Uterus (tissue), 4 donors: Measurements from ENCODE around the gene C19orf33. TPM values are rescaled to one million over a fixed set of nuclear protein-coding genes. Genes with fewer than 3 reads are reported as not detected.

ENCODE experiments used
- DNase-seq, 2 donors: peaks; one replicate each; pipeline ENCODE4 v3.0.0-alpha.2; 2019 to 2020
- H3K27ac ChIP-seq, 2 donors: fragments of 200-600 bp; sonication (generic); 1 replicate in 1 of 2; 2 replicates in 1 of 2; pipeline ENCODE4 v1.5.1; 2016 to 2018
- H3K27me3 ChIP-seq, 2 donors: fragments of 200-600 bp; sonication (generic); one replicate each; pipeline ENCODE4 v1.5.1; 2018 to 2019; ENCODE audit warnings: control low read depth in 1 of 2
- H3K36me3 ChIP-seq, 2 donors: fragments of 200-600 bp; sonication (generic); one replicate each; pipeline ENCODE4 v1.5.1; 2019; ENCODE audit warnings: control low read depth in 1 of 2
- H3K4me1 ChIP-seq, 2 donors: fragments of 200-600 bp; sonication (generic); one replicate each; pipeline ENCODE4 v1.5.1; 2018 to 2019; ENCODE audit warnings: control low read depth in 1 of 2
- H3K4me3 ChIP-seq, 2 donors: fragments of 200-600 bp; sonication (generic); 1 replicate in 1 of 2; 2 replicates in 1 of 2; pipeline ENCODE4 v1.5.1; 2018 to 2019; ENCODE audit warnings: mild to moderate bottlenecking in 1 of 2
- H3K9me3 ChIP-seq, 2 donors: fragments of 200-600 bp; sonication (generic); one replicate each; pipeline ENCODE4 v1.5.1; 2019; ENCODE audit warnings: control low read depth in 1 of 2
- POLR2A ChIP-seq, 2 donors: fragments of 450-650 bp; IDR thresholded peaks; one replicate each; pipeline ENCODE4 v1.6.1; 2016; ENCODE audit warnings: antibody characterized with exemption in 2 of 2, mild to moderate bottlenecking in 1 of 2, moderate library complexity in 1 of 2
- intact Hi-C: fragments of 100-400 bp; cut with DNase I; formaldehyde crosslinking; loops from one replicate; pipeline ENCODE4 v1.15.1; 2023; ENCODE audit warnings: low total_unique reads
- total RNA-seq, 4 donors: library from RNA; depleted of rRNA in 3 of 4; stranded (reverse); fragments of >200 nt in 3 of 4; gene quantifications; one replicate each; pipeline versions ENCODE4 v1.1.0 to v1.2.4, GENCODE V29; 2014 to 2023
- TF ChIP-seq, protein P1 (sequence below), 4 experiments: fragments of 200-600 bp in 2 of 4; fragments of 450-650 bp in 2 of 4; sonication (generic) in 2 of 4; IDR thresholded peaks; one replicate each; pipeline ENCODE4 v1.5.1; 2016 to 2019; ENCODE audit warnings: antibody characterized with exemption in 4 of 4, mild to moderate bottlenecking in 2 of 4, moderate library complexity in 1 of 4
- donor health status: DM: yes; HTN: yes; CAD: no.

Gene C19orf33
- total RNA-seq, 4 donors from 2014 or later: 2.9 to 15.3 (median 4.1) TPM; not detected in 1

- DNase-seq: peak; percentile 40 to 59
- intact Hi-C loops: loop anchor here (2.0 kb wide), 1 partner anchor 67 kb away; no protein-coding TSS in a partner anchor
- Histone ChIP-seq H3K27me3 (peaks cover 0 to 3% of the 10 kb centered on the region in 2 donors), H3K4me1 (peaks cover 0 to 14% of the 10 kb centered on the region in 2 donors), H3K4me3 (peak within 1 kb of the TSS; percentile 49 to 54), H3K36me3 (no peaks in the 10 kb centered on the region), H3K27ac (peak within 1 kb of the TSS; percentile 68 to 69), H3K9me3 (no peaks in the 10 kb centered on the region)
- TF ChIP-seq, protein P1, sequence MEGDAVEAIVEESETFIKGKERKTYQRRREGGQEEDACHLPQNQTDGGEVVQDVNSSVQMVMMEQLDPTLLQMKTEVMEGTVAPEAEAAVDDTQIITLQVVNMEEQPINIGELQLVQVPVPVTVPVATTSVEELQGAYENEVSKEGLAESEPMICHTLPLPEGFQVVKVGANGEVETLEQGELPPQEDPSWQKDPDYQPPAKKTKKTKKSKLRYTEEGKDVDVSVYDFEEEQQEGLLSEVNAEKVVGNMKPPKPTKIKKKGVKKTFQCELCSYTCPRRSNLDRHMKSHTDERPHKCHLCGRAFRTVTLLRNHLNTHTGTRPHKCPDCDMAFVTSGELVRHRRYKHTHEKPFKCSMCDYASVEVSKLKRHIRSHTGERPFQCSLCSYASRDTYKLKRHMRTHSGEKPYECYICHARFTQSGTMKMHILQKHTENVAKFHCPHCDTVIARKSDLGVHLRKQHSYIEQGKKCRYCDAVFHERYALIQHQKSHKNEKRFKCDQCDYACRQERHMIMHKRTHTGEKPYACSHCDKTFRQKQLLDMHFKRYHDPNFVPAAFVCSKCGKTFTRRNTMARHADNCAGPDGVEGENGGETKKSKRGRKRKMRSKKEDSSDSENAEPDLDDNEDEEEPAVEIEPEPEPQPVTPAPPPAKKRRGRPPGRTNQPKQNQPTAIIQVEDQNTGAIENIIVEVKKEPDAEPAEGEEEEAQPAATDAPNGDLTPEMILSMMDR (IDR thresholded peaks at IDR 0.05): no peak
- peak; percentile 36 to 41 for TF ChIP-seq POLR2A (IDR thresholded peaks at IDR 0.05)
Measured at GRCh38 chr19:38319421-38320258, 15.6 kb downstream of the C19orf33 start, which contains the start of gene KCNK6. KCNK6 (plus strand) TSS chr19:38319845; CDS start chr19:38319951, 106 bp downstream.

- H3K27ac ChIP-seq: peak overlapping the region; percentile 68 to 69
- intact Hi-C loops: loop anchor here (2.0 kb wide), 1 partner anchor 68 kb away; no protein-coding TSS in a partner anchor
- H3K27me3 ChIP-seq: no peaks in the 10 kb centered on the region
- H3K4me3 ChIP-seq: peak overlapping the region; percentile 49 to 54
- no peak for TF ChIP-seq POLR2A (IDR thresholded peaks at IDR 0.05)
- TF ChIP-seq, protein P1 (IDR thresholded peaks at IDR 0.05): no peak
- no peaks in the 10 kb centered on the region for H3K36me3 ChIP-seq
- no peak for DNase-seq
- H3K9me3 ChIP-seq: no peaks in the 10 kb centered on the region
- H3K4me1 ChIP-seq: peaks cover 0 to 9% of the 10 kb centered on the region in 2 donors
Measured at GRCh38 chr19:38320969-38321339, 16.9 kb downstream of the C19orf33 start.

GRCh38 chr19:38321646-38322196, 17.7 kb downstream of the C19orf33 start:
- Histone ChIP-seq H3K36me3 (no peaks in the 10 kb centered on the region), H3K9me3 (no peaks in the 10 kb centered on the region), H3K4me3 (peak overlapping the region; percentile 49 to 54), H3K4me1 (peaks cover 0 to 9% of the 10 kb centered on the region in 2 donors), H3K27ac (peak overlapping the region; percentile 68 to 69), H3K27me3 (no peaks in the 10 kb centered on the region)
- intact Hi-C loops: loop anchor here (2.0 kb wide), 1 partner anchor 69 kb away; no protein-coding TSS in a partner anchor
- TF ChIP-seq POLR2A (IDR thresholded peaks at IDR 0.05): peak in 1 of 2 donors; percentile 51
- TF ChIP-seq, protein P1 (IDR thresholded peaks at IDR 0.05): peak in 1 of 4 experiments; percentile 15
- DNase-seq: peak; percentile 89 to 96

DNA sequence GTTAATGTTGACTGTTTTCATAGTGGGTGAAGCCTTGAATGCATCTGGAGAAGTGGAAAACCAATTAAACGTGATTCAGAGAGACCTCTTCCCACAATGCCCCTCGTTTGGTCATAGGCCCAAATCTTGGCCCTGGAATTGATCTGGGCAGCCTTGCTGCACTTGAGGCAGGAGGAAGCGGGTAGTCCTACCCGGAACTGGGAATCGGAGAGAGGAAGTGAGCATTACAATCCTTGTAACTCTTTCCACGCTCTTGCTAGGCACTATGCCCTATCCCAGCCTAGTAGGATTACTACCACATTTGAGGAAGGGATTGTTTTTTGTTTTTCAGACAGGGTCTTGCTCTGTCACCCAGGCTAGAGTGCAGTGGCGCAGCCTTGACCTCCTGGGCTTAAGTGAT, 19.2 kb downstream of the C19orf33 start:
- intact Hi-C loops: no loop called here
- Histone ChIP-seq H3K4me1 (peaks cover 0 to 9% of the 10 kb centered on the region in 2 donors), H3K36me3 (no peaks in the 10 kb centered on the region), H3K4me3 (no peak overlapping the region), H3K27ac (peak overlapping the region in 1 of 2 donors; percentile 40), H3K27me3 (no peaks in the 10 kb centered on the region), H3K9me3 (no peaks in the 10 kb centered on the region)
- TF ChIP-seq, protein P1 (IDR thresholded peaks at IDR 0.05): no peak
- no peak for TF ChIP-seq POLR2A (IDR thresholded peaks at IDR 0.05)
- DNase-seq: no peak

GRCh38 chr19:38324431-38324830, 20.4 kb downstream of the C19orf33 start:
- DNase-seq: no peak
- intact Hi-C loops: no loop called here
- Histone ChIP-seq H3K4me3 (no peak overlapping the region), H3K36me3 (no peaks in the 10 kb centered on the region), H3K27me3 (no peaks in the 10 kb centered on the region), H3K4me1 (peaks cover 0 to 9% of the 10 kb centered on the region in 2 donors), H3K9me3 (no peaks in the 10 kb centered on the region), H3K27ac (no peak overlapping the region)
- TF ChIP-seq, protein P1 (IDR thresholded peaks at IDR 0.05): no peak
- no peak for TF ChIP-seq POLR2A (IDR thresholded peaks at IDR 0.05)
